ENCODE data around the gene SLC13A4.

Gene SLC13A4

DNA sequence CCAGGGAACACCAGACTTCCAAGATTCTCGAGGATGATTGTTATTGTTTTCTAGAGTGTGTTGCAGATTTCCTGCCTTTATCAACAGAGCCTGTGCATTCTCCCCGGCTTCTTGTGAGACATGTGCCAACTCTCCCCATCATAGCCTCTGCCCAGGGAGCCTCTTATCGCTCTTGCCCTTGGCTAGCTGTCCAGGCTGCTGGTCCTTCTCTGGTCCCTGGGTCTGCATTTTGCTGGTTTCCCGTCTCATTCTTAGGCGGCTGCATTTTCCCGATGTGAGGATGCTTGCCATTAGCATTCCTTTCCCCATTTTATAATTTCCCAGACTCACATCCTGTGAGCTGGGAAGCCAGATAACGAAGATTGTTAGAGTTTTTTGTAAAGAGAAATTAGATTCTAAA lies 15.2 kb downstream of the SLC13A4 start:
- Histone ChIP-seq H3K9me2 (ENCODE audit: low read depth, low read length) (no peaks in the 10 kb centered on the region), H3F3A (ENCODE audit: insufficient read depth, low read length) (no peaks in the 10 kb centered on the region), H3K36me3 (ENCODE audit: insufficient read depth, low read length) (no peaks in the 10 kb centered on the region), H3K27ac (ENCODE audit: low read depth, low read length, poor library complexity, severe bottlenecking) (no peak overlapping the region), H3K27me3 (ENCODE audit: insufficient read depth, low read length) (peaks cover 4% of the 10 kb centered on the region; the same call in 1 of the 2 replicates), H3K4me3 (ENCODE audit: low read depth, low read length, poor library complexity, severe bottlenecking) (no peak overlapping the region), H3K79me2 (ENCODE audit: insufficient read depth, low read length) (no peaks in the 10 kb centered on the region), H2AFZ (ENCODE audit: low read length) (no peak overlapping the region), H3K9me3 (ENCODE audit: low read length) (no peaks in the 10 kb centered on the region), H4K20me1 (ENCODE audit: insufficient read depth, low read length) (no peaks in the 10 kb centered on the region), H3K4me1 (ENCODE audit: insufficient read depth, low read length, severe bottlenecking) (no peaks in the 10 kb centered on the region), H3K4me2 (ENCODE audit: low read length) (no peak overlapping the region), H3K9ac (ENCODE audit: low read length) (no peak overlapping the region)
- TF ChIP-seq EZH2 (IDR thresholded peaks at IDR 0.05; ENCODE audit: borderline replicate concordance, low read length), result no peak
- TF ChIP-seq, protein P1, sequence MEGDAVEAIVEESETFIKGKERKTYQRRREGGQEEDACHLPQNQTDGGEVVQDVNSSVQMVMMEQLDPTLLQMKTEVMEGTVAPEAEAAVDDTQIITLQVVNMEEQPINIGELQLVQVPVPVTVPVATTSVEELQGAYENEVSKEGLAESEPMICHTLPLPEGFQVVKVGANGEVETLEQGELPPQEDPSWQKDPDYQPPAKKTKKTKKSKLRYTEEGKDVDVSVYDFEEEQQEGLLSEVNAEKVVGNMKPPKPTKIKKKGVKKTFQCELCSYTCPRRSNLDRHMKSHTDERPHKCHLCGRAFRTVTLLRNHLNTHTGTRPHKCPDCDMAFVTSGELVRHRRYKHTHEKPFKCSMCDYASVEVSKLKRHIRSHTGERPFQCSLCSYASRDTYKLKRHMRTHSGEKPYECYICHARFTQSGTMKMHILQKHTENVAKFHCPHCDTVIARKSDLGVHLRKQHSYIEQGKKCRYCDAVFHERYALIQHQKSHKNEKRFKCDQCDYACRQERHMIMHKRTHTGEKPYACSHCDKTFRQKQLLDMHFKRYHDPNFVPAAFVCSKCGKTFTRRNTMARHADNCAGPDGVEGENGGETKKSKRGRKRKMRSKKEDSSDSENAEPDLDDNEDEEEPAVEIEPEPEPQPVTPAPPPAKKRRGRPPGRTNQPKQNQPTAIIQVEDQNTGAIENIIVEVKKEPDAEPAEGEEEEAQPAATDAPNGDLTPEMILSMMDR (IDR thresholded peaks at IDR 0.05; ENCODE audit: low read length), result no peak

DNA sequence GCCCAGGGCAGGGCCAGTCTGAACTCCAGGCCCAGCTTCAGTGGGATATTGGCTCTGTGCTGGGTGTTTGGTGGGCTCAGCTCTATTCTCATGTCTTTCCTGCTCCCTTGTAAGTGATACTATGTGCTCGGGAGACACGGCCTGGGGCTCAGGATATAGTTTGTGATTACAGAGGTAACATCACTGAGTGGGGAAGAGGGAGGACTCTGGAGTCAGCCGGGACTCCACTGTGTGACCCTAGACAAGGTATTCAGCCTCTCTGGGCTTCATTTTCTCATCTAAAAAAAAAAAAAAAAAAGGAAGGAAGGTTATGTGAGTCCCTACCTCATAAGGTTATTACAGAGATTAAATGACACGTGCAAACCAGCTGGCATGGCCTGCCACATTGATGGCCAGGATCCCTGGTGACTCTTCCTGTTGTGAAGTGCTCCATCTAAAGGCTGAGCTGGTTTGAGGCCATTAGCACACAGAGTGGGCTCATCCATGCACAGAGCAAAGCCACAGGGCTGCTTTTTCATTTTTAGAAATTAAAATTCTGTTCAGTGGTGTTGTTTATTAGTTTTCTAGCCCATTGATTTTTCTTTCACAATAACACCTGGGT lies 15.7 kb downstream of the SLC13A4 start:
- Histone ChIP-seq H3K36me3 (ENCODE audit: insufficient read depth, low read length) (no peaks in the 10 kb centered on the region), H3F3A (ENCODE audit: insufficient read depth, low read length) (no peaks in the 10 kb centered on the region), H3K9me2 (ENCODE audit: low read depth, low read length) (no peaks in the 10 kb centered on the region), H3K79me2 (ENCODE audit: insufficient read depth, low read length) (no peaks in the 10 kb centered on the region), H3K4me1 (ENCODE audit: insufficient read depth, low read length, severe bottlenecking) (no peaks in the 10 kb centered on the region), H3K4me3 (ENCODE audit: low read depth, low read length, poor library complexity, severe bottlenecking) (no peak overlapping the region), H3K9ac (ENCODE audit: low read length) (no peak overlapping the region), H3K27ac (ENCODE audit: low read depth, low read length, poor library complexity, severe bottlenecking) (no peak overlapping the region), H3K4me2 (ENCODE audit: low read length) (no peak overlapping the region), H4K20me1 (ENCODE audit: insufficient read depth, low read length) (no peaks in the 10 kb centered on the region), H3K9me3 (ENCODE audit: low read length) (no peaks in the 10 kb centered on the region), H3K27me3 (ENCODE audit: insufficient read depth, low read length) (peaks cover 7% of the 10 kb centered on the region; the same call in 1 of the 2 replicates), H2AFZ (ENCODE audit: low read length) (no peak overlapping the region)
- TF ChIP-seq, protein P1 (IDR thresholded peaks at IDR 0.05; ENCODE audit: low read length), result no peak
- TF ChIP-seq EZH2 (IDR thresholded peaks at IDR 0.05; ENCODE audit: borderline replicate concordance, low read length), result no peak

DNA sequence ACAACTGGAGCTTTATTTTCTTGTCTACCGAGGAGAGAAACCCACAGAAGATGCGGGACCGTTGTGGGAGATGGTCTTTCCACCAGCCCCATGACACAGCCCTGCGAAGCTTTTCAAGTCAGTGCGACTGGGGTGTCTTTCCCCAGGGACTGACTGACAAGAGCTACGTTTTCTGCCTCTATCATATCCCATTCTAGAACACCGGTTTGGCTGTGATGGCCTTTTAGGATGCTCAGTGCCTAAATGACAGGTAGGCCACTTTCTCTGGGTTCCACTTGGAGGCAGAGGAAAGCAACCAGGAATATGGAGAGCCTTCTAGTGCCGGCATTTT lies 16.9 kb downstream of the SLC13A4 start:
- TF ChIP-seq EZH2 (IDR thresholded peaks at IDR 0.05; ENCODE audit: borderline replicate concordance, low read length), result no peak
- TF ChIP-seq, protein P1 (IDR thresholded peaks at IDR 0.05; ENCODE audit: low read length), result no peak
- no peaks in the 10 kb centered on the region for H3F3A ChIP-seq (ENCODE audit: insufficient read depth, low read length)
- no peaks in the 10 kb centered on the region for H3K4me1 ChIP-seq (ENCODE audit: insufficient read depth, low read length, severe bottlenecking)
- no peaks in the 10 kb centered on the region for H3K9me2 ChIP-seq (ENCODE audit: low read depth, low read length)
- H2AFZ ChIP-seq (ENCODE audit: low read length), result no peak overlapping the region
- no peak overlapping the region for H3K4me3 ChIP-seq (ENCODE audit: low read depth, low read length, poor library complexity, severe bottlenecking)
- H3K79me2 ChIP-seq (ENCODE audit: insufficient read depth, low read length), result no peaks in the 10 kb centered on the region
- H4K20me1 ChIP-seq (ENCODE audit: insufficient read depth, low read length), result no peaks in the 10 kb centered on the region
- no peak overlapping the region for H3K27ac ChIP-seq (ENCODE audit: low read depth, low read length, poor library complexity, severe bottlenecking)
- peaks cover 7% of the 10 kb centered on the region; the same call in 1 of the 2 replicates for H3K27me3 ChIP-seq (ENCODE audit: insufficient read depth, low read length)
- no peaks in the 10 kb centered on the region for H3K36me3 ChIP-seq (ENCODE audit: insufficient read depth, low read length)
- H3K9me3 ChIP-seq (ENCODE audit: low read length), result no peaks in the 10 kb centered on the region
- no peak overlapping the region for H3K9ac ChIP-seq (ENCODE audit: low read length)
- H3K4me2 ChIP-seq (ENCODE audit: low read length), result no peak overlapping the region
